ENCODE measurements around the gene OR51I1.
A peak's percentile ranks its signal among the peaks of the same experiment; 100 is the strongest.

The OR51I1 gene

DNA sequence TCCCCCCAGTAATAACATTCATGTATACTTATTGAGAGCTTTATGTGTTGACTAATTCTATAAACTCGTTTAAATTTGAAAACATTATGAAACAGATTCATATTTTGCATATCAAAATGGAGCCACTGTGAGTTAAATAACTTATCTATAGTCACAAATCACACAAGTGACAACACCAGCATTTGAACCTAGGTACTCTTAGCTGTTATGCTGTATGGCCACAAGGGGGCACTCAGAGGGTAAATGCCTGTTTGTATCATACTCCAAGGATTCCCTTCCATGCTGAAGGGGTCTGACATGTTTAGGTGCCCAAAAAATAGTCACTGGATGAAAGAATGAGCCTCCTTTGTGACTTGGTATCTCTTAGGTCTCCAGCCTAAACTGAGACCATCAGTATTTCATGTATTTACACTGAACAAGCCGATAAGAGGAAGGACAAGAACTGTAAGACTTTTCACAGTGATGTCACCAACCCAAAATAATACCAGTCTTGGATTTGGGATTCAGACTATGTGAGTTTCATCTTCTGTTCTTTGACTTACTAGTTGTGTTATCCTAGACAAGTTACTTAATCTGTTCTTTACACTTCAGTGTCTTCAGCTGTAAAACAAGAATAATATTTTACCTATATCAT, 35.0 kb upstream of the OR51I1 start:
- TF ChIP-seq, protein P1, sequence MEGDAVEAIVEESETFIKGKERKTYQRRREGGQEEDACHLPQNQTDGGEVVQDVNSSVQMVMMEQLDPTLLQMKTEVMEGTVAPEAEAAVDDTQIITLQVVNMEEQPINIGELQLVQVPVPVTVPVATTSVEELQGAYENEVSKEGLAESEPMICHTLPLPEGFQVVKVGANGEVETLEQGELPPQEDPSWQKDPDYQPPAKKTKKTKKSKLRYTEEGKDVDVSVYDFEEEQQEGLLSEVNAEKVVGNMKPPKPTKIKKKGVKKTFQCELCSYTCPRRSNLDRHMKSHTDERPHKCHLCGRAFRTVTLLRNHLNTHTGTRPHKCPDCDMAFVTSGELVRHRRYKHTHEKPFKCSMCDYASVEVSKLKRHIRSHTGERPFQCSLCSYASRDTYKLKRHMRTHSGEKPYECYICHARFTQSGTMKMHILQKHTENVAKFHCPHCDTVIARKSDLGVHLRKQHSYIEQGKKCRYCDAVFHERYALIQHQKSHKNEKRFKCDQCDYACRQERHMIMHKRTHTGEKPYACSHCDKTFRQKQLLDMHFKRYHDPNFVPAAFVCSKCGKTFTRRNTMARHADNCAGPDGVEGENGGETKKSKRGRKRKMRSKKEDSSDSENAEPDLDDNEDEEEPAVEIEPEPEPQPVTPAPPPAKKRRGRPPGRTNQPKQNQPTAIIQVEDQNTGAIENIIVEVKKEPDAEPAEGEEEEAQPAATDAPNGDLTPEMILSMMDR (IDR thresholded peaks at IDR 0.05; ENCODE audit: control extremely low read depth, extremely low read depth, low read depth, missing control alignments), result peak; percentile 83
- peak; percentile 68 for DNase-seq (ENCODE audit: extremely low spot score)
- ChIA-PET POLR2A (interaction anchor here (0.5 kb wide), 1 partner anchor 209 kb away, joined by 4 read pairs; no protein-coding TSS in a partner anchor), CTCF (interaction anchor here (0.7 to 2.8 kb wide), 23 partner anchors 9 to 878 kb away, joined by 3 to 15 read pairs (median 4); partner anchors contain the start of genes OR51I2, OR52N2 and UBQLNL)

DNA sequence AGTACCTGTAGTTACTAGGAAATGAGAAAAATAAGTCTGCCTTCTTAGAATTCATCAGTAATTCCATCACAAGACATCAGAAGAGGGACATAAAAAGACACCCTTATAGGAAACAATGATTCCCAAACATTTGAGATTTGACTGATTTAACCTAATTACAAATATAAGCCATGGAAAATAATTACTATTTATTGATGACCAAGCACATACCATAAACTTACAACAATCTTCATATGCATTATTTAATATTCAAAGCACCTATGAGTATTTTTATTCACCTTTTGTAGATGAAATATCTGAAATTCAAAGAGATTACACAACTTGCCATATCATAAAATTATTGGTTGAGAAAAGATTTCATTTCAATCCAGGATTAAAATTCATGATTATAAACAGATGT, 32.6 kb upstream of the OR51I1 start:
- ChIA-PET CTCF (no interaction called here), POLR2A (no interaction called here)
- TF ChIP-seq, protein P1 (IDR thresholded peaks at IDR 0.05; ENCODE audit: control extremely low read depth, extremely low read depth, low read depth, missing control alignments), result no peak
- no peak for DNase-seq (ENCODE audit: extremely low spot score)

DNA sequence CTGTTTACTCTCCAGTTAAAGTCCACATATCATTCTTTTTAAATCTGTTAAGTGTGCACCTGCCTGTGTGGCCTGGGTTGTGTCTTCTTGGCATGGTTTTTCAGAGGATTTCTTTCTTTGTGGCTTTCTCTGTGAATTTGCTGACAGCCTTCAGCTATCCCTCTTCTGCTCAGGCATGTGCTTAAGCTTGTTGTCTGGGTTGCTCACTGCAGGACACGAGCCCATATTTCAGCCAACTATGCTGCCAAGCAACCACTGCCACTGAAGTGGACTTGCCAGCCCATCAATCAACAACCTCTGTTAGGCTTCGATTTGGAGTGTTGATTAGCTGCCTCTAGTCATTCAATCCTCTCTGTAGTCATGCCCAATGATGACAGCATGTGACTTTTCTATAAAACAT, 26.2 kb upstream of the OR51I1 start:
- ChIA-PET POLR2A (no interaction called here), CTCF (interaction anchor here (1.4 to 2.2 kb wide), 2 partner anchors 9 to 19 kb away, joined by 3 to 15 read pairs; no protein-coding TSS in a partner anchor)
- no peak for DNase-seq (ENCODE audit: extremely low spot score)
- TF ChIP-seq, protein P1 (IDR thresholded peaks at IDR 0.05; ENCODE audit: control extremely low read depth, extremely low read depth, low read depth, missing control alignments), result no peak

DNA sequence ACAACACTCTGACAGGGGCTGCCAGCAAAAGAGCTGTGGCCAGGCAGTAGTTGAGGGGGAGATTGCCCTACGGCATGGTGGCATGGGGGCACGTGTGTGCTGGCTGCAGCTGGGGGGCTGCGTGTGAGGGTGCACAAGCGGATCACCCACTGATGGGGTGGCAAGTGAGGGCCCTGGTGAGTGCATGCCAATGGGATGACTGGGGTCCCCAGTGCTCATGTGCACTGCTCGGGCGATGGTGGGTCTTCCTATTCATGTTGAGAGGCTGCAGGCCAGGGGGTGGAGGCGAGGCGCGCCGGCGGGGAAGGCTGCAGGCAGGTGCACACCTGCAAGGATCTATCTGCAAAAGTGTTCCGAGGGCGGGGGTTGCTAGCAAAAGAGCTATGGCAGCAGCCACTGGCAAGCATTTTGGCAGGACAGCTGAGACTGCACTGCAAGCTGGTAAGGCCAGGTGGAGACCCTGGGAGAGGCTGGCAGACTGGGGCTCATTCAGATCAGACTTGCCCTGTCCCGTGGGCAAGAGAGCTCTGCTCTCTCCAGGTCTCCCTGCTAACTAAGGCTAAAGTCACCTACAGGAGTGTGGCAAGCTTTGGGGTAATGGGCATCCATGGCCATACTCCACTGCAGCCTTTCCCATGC, 19.8 kb upstream of the OR51I1 start:
- TF ChIP-seq, protein P1 (IDR thresholded peaks at IDR 0.05; ENCODE audit: control extremely low read depth, extremely low read depth, low read depth, missing control alignments), result no peak
- CTCF ChIA-PET, result no interaction called here

DNA sequence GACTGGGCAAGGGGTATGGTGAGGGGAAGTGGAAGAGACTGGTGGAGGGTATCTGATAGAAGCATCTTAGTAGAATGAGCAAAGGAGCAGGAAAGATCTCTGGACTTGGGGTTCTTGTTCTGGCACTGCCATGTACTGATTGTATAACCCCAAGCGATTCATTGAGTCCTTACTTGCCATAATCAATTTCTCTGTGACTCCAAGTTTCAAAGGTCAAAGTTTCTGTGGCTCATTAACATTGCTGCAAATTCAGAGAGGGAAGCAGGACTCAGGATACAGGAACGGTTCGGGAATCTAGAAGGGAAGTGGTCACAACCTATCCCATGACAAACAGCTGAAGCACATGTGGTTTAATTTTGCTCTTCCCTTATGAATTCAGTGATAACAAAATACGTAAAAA, 8.1 kb upstream of the OR51I1 start:
- ChIA-PET CTCF (interaction anchor here (0.9 to 2.2 kb wide), 3 partner anchors 10 to 27 kb away, joined by 3 to 7 read pairs (median 4); no protein-coding TSS in a partner anchor), POLR2A (no interaction called here)
- DNase-seq (ENCODE audit: extremely low spot score), result no peak
- TF ChIP-seq, protein P1 (IDR thresholded peaks at IDR 0.05; ENCODE audit: control extremely low read depth, extremely low read depth, low read depth, missing control alignments), result no peak

More for the DNA sequence above, 19.8 kb upstream of the OR51I1 start:
- DNase-seq (ENCODE audit: extremely low spot score), result no peak
- POLR2A ChIA-PET, result no interaction called here

DNA sequence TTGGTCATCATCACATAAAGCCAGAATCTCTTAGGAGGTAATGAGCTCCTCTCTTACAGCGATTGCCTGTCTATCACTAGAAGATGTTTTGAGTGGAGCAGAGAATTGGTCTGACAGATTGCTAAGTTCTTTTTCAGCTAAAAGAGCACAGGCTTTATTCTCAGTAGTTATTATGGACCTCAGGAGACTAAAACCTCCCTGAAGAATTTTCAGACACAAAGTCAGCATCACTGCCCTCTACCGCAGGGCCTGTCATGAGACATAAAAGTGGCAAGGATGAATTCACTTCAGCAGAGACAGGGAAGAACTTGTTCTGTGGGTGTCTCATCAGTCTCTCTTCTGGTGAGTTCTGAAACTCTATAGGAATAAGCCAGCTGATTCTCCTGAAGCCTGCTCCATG, 7.7 kb upstream of the OR51I1 start, which contains the start of gene OR51I2:
Gene OR51I2, plus strand, starts transcription at position 301 of the 400 bp plus-strand sequence. CDS start 4,166 bp downstream, outside the sequence.
- no peak for DNase-seq (ENCODE audit: extremely low spot score)
- TF ChIP-seq, protein P1 (IDR thresholded peaks at IDR 0.05; ENCODE audit: control extremely low read depth, extremely low read depth, low read depth, missing control alignments), result no peak
- CTCF ChIA-PET, result interaction anchor here (0.9 to 2.2 kb wide), 4 partner anchors 9 to 27 kb away, joined by 3 to 7 read pairs (median 4); no protein-coding TSS in a partner anchor
- POLR2A ChIA-PET, result no interaction called here

Data from GM10248 (cell line).